ENCODE measurements around the gene PARP6. TPM values are rescaled to one million over a fixed set of nuclear protein-coding genes. Genes with fewer than 3 reads are reported as not detected.

PARP6 gene
- total RNA-seq, 1 donor from 2014 or later: 113 TPM

Other genes starting within 250 kb of the PARP6 start
- 98.7 TPM for gene MYO9A, start 154.4 kb downstream of the PARP6 start, total RNA-seq
- gene SENP8, start 154.2 kb downstream of the PARP6 start, total RNA-seq: 2.4 TPM
- gene GRAMD2A, start 74.8 kb downstream of the PARP6 start, total RNA-seq: 6.7 TPM
- gene PKM, start 41.4 kb downstream of the PARP6 start, total RNA-seq: 385 TPM
- gene CELF6, start 47.6 kb upstream of the PARP6 start, total RNA-seq: 3.3 TPM
- 102 TPM for gene HEXA, start 103.5 kb upstream of the PARP6 start, total RNA-seq
- not detected for gene TMEM202, start 125.8 kb upstream of the PARP6 start, total RNA-seq
- gene ARIH1, start 201.8 kb upstream of the PARP6 start, total RNA-seq: 175 TPM